Measurements from ENCODE around the gene IL10.

Gene IL10

DNA sequence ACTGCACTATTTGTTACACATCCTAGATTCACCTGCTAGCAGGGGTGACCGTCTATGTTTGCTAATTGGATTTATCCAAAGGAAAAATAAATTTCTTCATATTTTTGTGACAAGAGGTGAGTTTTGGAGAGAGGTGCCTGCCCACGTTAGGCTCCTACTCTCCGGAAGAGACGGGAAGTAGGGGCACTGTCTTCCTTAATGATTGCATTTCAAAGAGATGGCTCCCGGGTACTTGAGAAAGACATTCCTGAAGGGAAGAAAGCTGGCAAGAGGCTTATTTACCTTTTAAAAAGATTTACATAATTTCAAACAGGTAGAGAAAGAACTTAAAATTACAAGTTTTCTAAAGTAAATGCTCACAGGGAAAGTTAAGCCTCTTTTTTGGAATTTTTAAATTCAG lies 20.4 kb downstream of the IL10 start:
- no peak for DNase-seq
- TF ChIP-seq, protein P1, sequence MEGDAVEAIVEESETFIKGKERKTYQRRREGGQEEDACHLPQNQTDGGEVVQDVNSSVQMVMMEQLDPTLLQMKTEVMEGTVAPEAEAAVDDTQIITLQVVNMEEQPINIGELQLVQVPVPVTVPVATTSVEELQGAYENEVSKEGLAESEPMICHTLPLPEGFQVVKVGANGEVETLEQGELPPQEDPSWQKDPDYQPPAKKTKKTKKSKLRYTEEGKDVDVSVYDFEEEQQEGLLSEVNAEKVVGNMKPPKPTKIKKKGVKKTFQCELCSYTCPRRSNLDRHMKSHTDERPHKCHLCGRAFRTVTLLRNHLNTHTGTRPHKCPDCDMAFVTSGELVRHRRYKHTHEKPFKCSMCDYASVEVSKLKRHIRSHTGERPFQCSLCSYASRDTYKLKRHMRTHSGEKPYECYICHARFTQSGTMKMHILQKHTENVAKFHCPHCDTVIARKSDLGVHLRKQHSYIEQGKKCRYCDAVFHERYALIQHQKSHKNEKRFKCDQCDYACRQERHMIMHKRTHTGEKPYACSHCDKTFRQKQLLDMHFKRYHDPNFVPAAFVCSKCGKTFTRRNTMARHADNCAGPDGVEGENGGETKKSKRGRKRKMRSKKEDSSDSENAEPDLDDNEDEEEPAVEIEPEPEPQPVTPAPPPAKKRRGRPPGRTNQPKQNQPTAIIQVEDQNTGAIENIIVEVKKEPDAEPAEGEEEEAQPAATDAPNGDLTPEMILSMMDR (IDR thresholded peaks at IDR 0.05; ENCODE audit: low read depth, low read length) = no peak
- no peaks in the 10 kb centered on the region for H3K9me3 ChIP-seq
- no peaks in the 10 kb centered on the region for H3K4me1 ChIP-seq
- no peaks in the 10 kb centered on the region for H3K27me3 ChIP-seq
- H3K36me3 ChIP-seq = no peaks in the 10 kb centered on the region
- no peak overlapping the region for H3K4me3 ChIP-seq (ENCODE audit: low read depth, low read length)

DNA sequence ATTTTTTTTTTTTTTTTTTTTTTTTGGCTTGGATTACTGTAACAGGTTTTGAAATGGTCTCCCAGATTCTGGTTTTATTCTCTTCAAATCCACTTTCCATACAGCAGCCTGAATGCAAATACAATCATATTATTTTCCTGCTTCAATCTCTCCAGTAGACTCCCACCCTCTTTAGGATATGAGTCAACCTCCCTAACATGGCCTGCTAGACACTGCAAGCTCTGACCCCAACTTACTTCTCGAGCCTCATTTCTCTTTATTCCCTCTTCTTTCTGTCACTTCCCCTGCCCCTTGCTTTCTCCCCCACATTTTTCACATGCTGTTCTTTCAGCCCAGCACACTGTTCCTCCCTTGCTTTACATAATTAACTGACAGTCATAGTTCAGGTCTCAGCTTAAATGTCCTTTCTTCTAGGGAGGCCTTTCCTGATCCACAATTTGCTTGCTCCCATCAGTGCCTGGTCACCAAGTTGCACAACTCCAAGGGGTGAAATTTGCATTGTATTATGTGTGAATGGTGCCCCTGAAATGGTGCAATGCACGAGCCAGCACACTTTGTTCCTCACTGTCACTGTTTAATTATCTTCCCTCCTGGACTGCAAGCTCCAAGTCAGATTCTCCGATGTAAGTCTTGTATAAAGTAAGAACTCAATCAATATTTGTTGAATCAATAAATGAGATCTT lies 23.8 kb downstream of the IL10 start:
- no peaks in the 10 kb centered on the region for H3K36me3 ChIP-seq
- no peaks in the 10 kb centered on the region for H3K4me1 ChIP-seq
- no peaks in the 10 kb centered on the region for H3K9me3 ChIP-seq
- no peak overlapping the region for H3K4me3 ChIP-seq (ENCODE audit: low read depth, low read length)
- DNase-seq = no peak
- TF ChIP-seq, protein P1 (IDR thresholded peaks at IDR 0.05; ENCODE audit: low read depth, low read length) = no peak
- no peaks in the 10 kb centered on the region for H3K27me3 ChIP-seq

DNA sequence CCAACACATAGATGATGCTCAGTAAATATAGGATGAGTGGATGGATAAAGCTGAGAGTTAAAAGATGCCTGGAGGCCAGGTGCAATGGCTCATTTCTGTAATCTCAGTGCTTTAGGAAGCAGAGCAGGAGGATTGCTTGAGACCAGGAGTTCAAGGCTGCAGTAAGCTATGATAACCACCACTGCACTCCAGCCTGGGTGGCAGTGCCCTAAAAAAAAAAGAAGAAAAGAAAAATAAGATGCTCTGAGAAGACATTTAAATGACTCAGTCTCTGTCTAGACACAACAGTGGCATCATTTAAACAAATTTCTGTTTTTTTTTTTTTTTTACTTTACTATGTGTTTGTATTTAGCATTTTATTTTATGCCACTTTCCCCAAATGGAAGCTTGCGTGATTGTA lies 27.0 kb downstream of the IL10 start:
- Histone ChIP-seq H3K4me1 (no peaks in the 10 kb centered on the region), H3K36me3 (no peaks in the 10 kb centered on the region), H3K9me3 (no peaks in the 10 kb centered on the region), H3K4me3 (ENCODE audit: low read depth, low read length) (no peak overlapping the region), H3K27me3 (no peaks in the 10 kb centered on the region)
- TF ChIP-seq, protein P1 (IDR thresholded peaks at IDR 0.05; ENCODE audit: low read depth, low read length) = no peak
- DNase-seq = no peak

DNA sequence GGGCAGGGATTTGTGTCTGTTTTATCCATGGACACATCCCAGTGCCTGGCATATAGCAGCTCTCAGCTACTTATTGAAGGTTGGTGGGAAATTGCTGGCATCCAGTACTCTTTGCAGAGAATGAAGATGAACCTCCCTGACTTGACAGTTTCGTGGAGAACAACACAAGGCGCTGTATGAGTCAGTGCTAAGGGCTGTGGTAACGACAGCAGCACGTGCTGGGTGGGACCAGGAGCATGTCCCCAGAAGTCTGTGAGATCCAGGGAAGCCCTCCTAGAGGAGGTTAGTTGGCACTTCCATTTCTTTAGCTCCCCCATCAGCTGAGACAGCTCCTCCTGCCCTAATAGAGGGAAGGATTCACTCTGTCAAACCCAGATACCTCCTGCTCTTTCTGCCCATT lies 27.6 kb downstream of the IL10 start:
- Histone ChIP-seq H3K4me1 (no peaks in the 10 kb centered on the region), H3K36me3 (no peaks in the 10 kb centered on the region), H3K27me3 (no peaks in the 10 kb centered on the region), H3K4me3 (ENCODE audit: low read depth, low read length) (no peak overlapping the region), H3K9me3 (no peaks in the 10 kb centered on the region)
- TF ChIP-seq, protein P1 (IDR thresholded peaks at IDR 0.05; ENCODE audit: low read depth, low read length) = no peak
- no peak for DNase-seq

DNA sequence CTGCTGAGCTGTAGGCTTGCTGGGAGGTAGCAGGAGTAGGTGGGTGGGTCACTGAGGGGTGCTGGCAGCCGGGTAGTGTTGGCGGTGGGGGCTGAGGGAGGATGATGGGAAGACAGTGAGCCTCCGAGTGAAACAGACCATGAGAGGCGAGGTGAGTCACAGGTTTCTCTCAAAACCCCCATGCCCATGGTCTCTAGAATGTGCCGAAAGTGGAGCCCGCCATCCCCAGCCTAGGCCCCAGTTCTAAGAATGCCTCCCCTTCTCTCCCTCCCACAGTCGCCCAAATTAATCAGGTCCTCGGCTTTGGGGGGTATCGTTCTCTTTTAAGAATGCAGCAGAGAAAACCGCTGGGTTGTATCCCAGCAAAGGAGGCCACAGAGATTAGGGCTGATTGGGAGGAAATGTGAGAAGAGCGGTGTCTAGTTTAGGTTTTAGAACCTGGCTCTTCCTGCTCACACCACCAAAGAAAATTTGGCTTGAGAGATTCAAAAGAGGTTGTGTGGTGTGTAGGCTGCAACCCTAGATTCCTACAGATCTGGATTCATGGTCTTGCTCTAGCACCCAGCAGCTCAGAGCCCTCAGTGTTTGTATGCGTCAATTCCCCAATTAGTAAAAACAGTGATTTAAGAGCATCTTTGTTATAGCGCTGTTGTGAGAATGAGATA lies 29.4 kb downstream of the IL10 start:
- Histone ChIP-seq H3K36me3 (no peaks in the 10 kb centered on the region), H3K4me3 (ENCODE audit: low read depth, low read length) (no peak overlapping the region), H3K27me3 (no peaks in the 10 kb centered on the region), H3K4me1 (no peaks in the 10 kb centered on the region), H3K9me3 (no peaks in the 10 kb centered on the region)
- no peak for DNase-seq
- TF ChIP-seq, protein P1 (IDR thresholded peaks at IDR 0.05; ENCODE audit: low read depth, low read length) = no peak

DNA sequence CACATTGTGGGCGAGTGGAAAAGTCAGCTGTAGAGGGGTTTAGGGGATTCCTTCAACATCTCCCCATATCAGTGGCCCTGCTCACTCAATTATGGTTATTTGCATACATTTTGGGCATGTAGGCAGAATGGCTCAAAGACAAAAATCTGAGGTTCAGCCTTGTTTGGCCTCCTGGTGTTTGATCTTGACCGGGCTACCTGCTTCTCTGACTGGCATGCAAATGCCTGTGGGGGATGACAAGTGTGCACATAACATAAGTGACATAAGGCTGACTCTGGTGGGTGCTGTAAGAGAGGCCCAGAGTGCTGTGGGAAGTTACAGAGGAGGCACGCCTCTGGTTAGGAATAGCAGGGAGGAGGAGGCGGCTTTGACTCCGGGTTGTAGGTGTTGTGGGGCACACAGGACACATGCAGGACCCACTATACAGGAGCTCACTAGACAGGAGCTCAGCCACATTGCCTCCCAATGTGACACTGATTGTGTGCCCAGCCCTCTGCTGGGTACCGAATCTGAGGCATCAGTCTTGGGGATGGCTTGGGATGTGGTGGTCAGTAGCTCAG lies 31.1 kb downstream of the IL10 start:
- DNase-seq = no peak
- no peaks in the 10 kb centered on the region for H3K27me3 ChIP-seq
- H3K4me1 ChIP-seq = no peaks in the 10 kb centered on the region

More for the DNA sequence above, 31.1 kb downstream of the IL10 start:
- TF ChIP-seq, protein P1 (IDR thresholded peaks at IDR 0.05; ENCODE audit: low read depth, low read length) = no peak
- Histone ChIP-seq H3K4me3 (ENCODE audit: low read depth, low read length) (no peak overlapping the region), H3K9me3 (no peaks in the 10 kb centered on the region), H3K36me3 (no peaks in the 10 kb centered on the region)

All from BE2C (cell line).